AG04450 (cell line): ENCODE results near the gene EHBP1. TPM values are rescaled to one million over a fixed set of nuclear protein-coding genes. Genes with fewer than 3 reads are reported as not detected.
A peak's percentile ranks its signal among the peaks of the same experiment; 100 is the strongest.

Experiments used
- CTCF ChIA-PET: fragments of 300-600, 350-600 bp; formaldehyde crosslinking; extraction: SDS; loops from one replicate; lab custom pipeline; 2022; ENCODE audit warnings: antibody characterized with exemption, inconsistent platforms; lab: Charles Lee
- POLR2A ChIA-PET: fragments of 350-600 bp; formaldehyde crosslinking; extraction: SDS; loops from one replicate; lab custom pipeline; 2021; ENCODE audit warnings: antibody characterized with exemption, inconsistent platforms; lab: Yijun Ruan, JAX
- DNase-seq: peaks from one replicate; pipeline ENCODE4 v3.0.0-alpha.2; 2011; ENCODE audit warnings: low read depth, low spot score
- H3K27ac ChIP-seq: one replicate; pipeline ENCODE4 v1.5.1; 2012; ENCODE audit warnings: low read depth, low read length, control low read depth
- H3K27me3 ChIP-seq: one replicate; pipeline ENCODE4 v1.6.0; 2012; ENCODE audit warnings: low read length; ENCODE audit not compliant: control insufficient read depth, insufficient read depth
- H3K4me3 ChIP-seq: 2 replicates; pipeline ENCODE4 v1.5.1; 2011; ENCODE audit warnings: mild to moderate bottlenecking, low read depth, low read length, control low read depth
- H3K9me3 ChIP-seq: 2 replicates; pipeline ENCODE4 v1.5.1; 2012; ENCODE audit warnings: low read length; ENCODE audit not compliant: control insufficient read depth, insufficient read depth
- polyA plus RNA-seq: library from polyadenylated mRNA; depleted of rRNA; stranded (reverse); fragments of >200 nt; gene quantifications from 2 replicates; pipeline ENCODE4 v1.2.3, GENCODE V29; 2011
- TF ChIP-seq, protein P1 (sequence below): IDR thresholded peaks from 2 replicates; pipeline ENCODE4 v1.5.1; 2011; ENCODE audit warnings: low read depth, low read length, control low read depth, inconsistent platforms

The EHBP1 gene
- polyA plus RNA-seq, 1 experiment = 68.6 TPM

DNA sequence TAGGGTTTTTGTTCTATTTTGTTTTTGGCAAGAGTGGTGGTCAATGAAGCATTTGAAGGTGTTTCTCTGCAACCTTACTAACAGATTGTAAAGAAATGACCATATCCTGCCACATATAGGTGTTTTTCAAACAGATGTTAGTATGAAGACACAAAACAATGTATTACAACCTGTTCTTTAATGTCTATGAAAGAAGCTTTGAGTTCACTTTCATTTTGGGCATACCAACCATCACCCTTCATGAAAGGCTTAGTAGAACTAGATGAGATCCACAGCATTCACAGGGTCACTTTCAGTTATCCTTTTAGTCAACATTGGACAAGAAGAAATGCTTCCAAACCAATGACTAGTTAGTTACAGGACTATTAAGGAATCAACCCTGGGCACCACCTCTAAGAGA is 95.1 kb downstream of the EHBP1 start:
- H3K4me3 ChIP-seq = no peak overlapping the region
- no peak for DNase-seq
- TF ChIP-seq, protein P1, sequence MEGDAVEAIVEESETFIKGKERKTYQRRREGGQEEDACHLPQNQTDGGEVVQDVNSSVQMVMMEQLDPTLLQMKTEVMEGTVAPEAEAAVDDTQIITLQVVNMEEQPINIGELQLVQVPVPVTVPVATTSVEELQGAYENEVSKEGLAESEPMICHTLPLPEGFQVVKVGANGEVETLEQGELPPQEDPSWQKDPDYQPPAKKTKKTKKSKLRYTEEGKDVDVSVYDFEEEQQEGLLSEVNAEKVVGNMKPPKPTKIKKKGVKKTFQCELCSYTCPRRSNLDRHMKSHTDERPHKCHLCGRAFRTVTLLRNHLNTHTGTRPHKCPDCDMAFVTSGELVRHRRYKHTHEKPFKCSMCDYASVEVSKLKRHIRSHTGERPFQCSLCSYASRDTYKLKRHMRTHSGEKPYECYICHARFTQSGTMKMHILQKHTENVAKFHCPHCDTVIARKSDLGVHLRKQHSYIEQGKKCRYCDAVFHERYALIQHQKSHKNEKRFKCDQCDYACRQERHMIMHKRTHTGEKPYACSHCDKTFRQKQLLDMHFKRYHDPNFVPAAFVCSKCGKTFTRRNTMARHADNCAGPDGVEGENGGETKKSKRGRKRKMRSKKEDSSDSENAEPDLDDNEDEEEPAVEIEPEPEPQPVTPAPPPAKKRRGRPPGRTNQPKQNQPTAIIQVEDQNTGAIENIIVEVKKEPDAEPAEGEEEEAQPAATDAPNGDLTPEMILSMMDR = no peak
- no peaks in the 10 kb centered on the region for H3K9me3 ChIP-seq
- H3K27ac ChIP-seq = no peak overlapping the region
- ChIA-PET POLR2A (no interaction called here), CTCF (interaction anchor here (1.2 to 1.6 kb wide), 2 partner anchors 13 to 25 kb away, joined by 3 read pairs; no protein-coding TSS in a partner anchor)
- no peaks in the 10 kb centered on the region for H3K27me3 ChIP-seq

DNA sequence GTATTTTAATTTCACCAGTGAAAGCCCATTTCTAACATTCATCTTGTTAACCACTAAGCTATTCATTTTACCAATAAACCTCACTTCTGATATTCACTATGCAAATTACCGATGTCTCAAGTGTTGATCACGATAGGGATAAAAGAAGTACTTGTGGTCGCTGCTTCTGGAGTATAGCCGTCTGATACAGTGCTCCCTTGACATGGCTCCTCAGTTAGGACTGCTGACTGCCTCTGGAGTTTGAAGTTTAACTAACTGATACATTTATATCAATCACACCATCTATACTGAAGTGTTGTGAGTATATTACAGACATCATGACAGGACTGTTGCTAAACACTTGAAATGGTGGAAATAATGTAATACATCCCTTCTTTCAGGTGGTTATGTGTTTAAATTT is 95.6 kb downstream of the EHBP1 start:
- CTCF ChIA-PET = interaction anchor here (0.6 to 1.6 kb wide), 4 partner anchors 14 to 823 kb away, joined by 3 to 4 read pairs (median 3); no protein-coding TSS in a partner anchor
- POLR2A ChIA-PET = no interaction called here

GRCh38 chr2:62801814-62802523 is 96.5 kb downstream of the EHBP1 start:
- Histone ChIP-seq H3K4me3 (no peak overlapping the region), H3K9me3 (peaks cover 2% of the 10 kb centered on the region; the same call in 1 of the 2 replicates), H3K27ac (no peak overlapping the region), H3K27me3 (no peaks in the 10 kb centered on the region)
- CTCF ChIA-PET = interaction anchor here (0.6 to 1.9 kb wide), 3 partner anchors 345 to 824 kb away, joined by 3 to 4 read pairs (median 4); no protein-coding TSS in a partner anchor
- POLR2A ChIA-PET = no interaction called here
- TF ChIP-seq, protein P1 = peak; percentile 26
- DNase-seq = no peak

More for the DNA sequence above, 95.6 kb downstream of the EHBP1 start:
- no peak for DNase-seq
- H3K4me3 ChIP-seq = no peak overlapping the region
- H3K27me3 ChIP-seq = no peaks in the 10 kb centered on the region
- peaks cover 2% of the 10 kb centered on the region; the same call in 1 of the 2 replicates for H3K9me3 ChIP-seq
- TF ChIP-seq, protein P1 = no peak
- no peak overlapping the region for H3K27ac ChIP-seq

GRCh38 chr2:62803961-62804360 is 98.4 kb downstream of the EHBP1 start:
- TF ChIP-seq, protein P1 = no peak
- no peak for DNase-seq
- CTCF ChIA-PET = no interaction called here

DNA sequence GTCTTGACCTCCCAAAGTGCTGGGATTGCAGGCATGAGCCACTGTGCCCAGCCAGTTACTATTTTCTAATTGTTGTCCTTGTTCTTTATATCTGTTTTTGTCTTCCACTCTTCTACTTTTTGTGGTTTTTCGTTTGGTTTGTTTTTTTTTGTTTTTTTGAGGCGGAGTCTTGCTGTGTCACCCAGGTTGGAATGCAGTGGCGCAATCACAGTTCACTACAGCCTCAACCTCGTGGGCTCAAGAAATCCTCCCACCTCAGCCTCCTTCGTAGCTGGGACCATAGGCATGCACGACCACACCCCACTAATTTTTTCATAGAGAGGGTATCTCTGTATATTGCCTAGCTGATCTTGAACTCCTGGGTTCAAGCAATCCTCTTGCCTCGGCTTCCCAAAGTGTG is 100.7 kb downstream of the EHBP1 start:
- CTCF ChIA-PET = no interaction called here
- Histone ChIP-seq H3K27ac (no peak overlapping the region), H3K4me3 (no peak overlapping the region), H3K9me3 (peaks cover 4% of the 10 kb centered on the region; the same call in 1 of the 2 replicates), H3K27me3 (no peaks in the 10 kb centered on the region)
- POLR2A ChIA-PET = no interaction called here
- TF ChIP-seq, protein P1 = no peak
- no peak for DNase-seq

More at GRCh38 chr2:62803961-62804360, 98.4 kb downstream of the EHBP1 start:
- POLR2A ChIA-PET = no interaction called here
- no peak overlapping the region for H3K27ac ChIP-seq
- no peak overlapping the region for H3K4me3 ChIP-seq
- peaks cover 4% of the 10 kb centered on the region; the same call in 1 of the 2 replicates for H3K9me3 ChIP-seq
- no peaks in the 10 kb centered on the region for H3K27me3 ChIP-seq
